HEK293 (cell line): ENCODE data around the gene CORO1C.

Experiments
- CTCF ChIA-PET: fragments of 350-600 bp; formaldehyde crosslinking; extraction: SDS; loops from one replicate; lab custom pipeline; 2021; ENCODE audit warnings: antibody characterized with exemption; lab: Yijun Ruan, JAX
- POLR2A ChIA-PET: fragments of 300-600 bp; formaldehyde crosslinking; extraction: SDS; loops from one replicate; lab custom pipeline; 2020; ENCODE audit warnings: antibody characterized with exemption, inconsistent platforms; lab: Yijun Ruan, JAX
- H3K27ac ChIP-seq: fragments of 200-500 bp; sonication (Bioruptor generic); 2 replicates; pipeline ENCODE4 v1.5.1; 2014; ENCODE audit warnings: low read depth, low read length, control low read depth, inconsistent platforms; ENCODE audit errors: extremely low read depth
- H3K36me3 ChIP-seq, 2 experiments: fragments of 200-500 bp in 1 of 2; sonication (Bioruptor generic) in 1 of 2; 1 replicate in 1 of 2; 2 replicates in 1 of 2; pipeline ENCODE4 v1.5.1; 2014 to 2017; ENCODE audit warnings: inconsistent platforms in 2 of 2, low read length in 2 of 2; ENCODE audit not compliant: control insufficient read depth in 2 of 2, insufficient read depth in 1 of 2
- H3K4me1 ChIP-seq: fragments of 200-500 bp; sonication (Bioruptor generic); 2 replicates; pipeline ENCODE4 v1.5.1; 2014; ENCODE audit warnings: mild to moderate bottlenecking, low read length, inconsistent platforms; ENCODE audit not compliant: control insufficient read depth, insufficient read depth
- H3K4me3 ChIP-seq: 2 replicates; pipeline ENCODE4 v1.5.1; 2011; ENCODE audit warnings: low read depth, mild to moderate bottlenecking, control low read depth, low read length, moderate library complexity
- H3K9me3 ChIP-seq: fragments of 200-500 bp; sonication (Bioruptor generic); 2 replicates; pipeline ENCODE4 v1.5.1; 2014; ENCODE audit warnings: low read depth, low read length, inconsistent platforms; ENCODE audit not compliant: control insufficient read depth, insufficient read depth
- CTCF ChIP-seq: fragments of 450-650 bp; formaldehyde crosslinking; IDR thresholded peaks from 2 replicates; pipeline ENCODE4 v1.5.1; 2016; ENCODE audit warnings: missing biosample characterization, missing genetic modification characterization
- HIC1 ChIP-seq: fragments of 450-650 bp; formaldehyde crosslinking; IDR thresholded peaks from 2 replicates; pipeline ENCODE4 v1.5.1; 2016; ENCODE audit warnings: missing biosample characterization, missing genetic modification characterization
- INSM2 ChIP-seq: fragments of 450-650 bp; formaldehyde crosslinking; IDR thresholded peaks from 2 replicates; pipeline ENCODE4 v1.5.1; 2016; ENCODE audit warnings: missing biosample characterization, missing genetic modification characterization
- KLF16 ChIP-seq: fragments of 450-650 bp; formaldehyde crosslinking; IDR thresholded peaks from 2 replicates; pipeline ENCODE4 v1.5.1; 2017; ENCODE audit warnings: missing biosample characterization, missing genetic modification characterization
- KLF17 ChIP-seq: fragments of 450-650 bp; formaldehyde crosslinking; IDR thresholded peaks from 2 replicates; pipeline ENCODE4 v1.5.1; 2016; ENCODE audit warnings: missing biosample characterization, missing genetic modification characterization
- SP7 ChIP-seq: fragments of 450-650 bp; formaldehyde crosslinking; IDR thresholded peaks from 2 replicates; pipeline ENCODE4 v1.5.1; 2016; ENCODE audit warnings: missing biosample characterization, missing genetic modification characterization
- ZBTB17 ChIP-seq: fragments of 450-650 bp; formaldehyde crosslinking; IDR thresholded peaks from 2 replicates; pipeline ENCODE4 v1.5.1; 2016; ENCODE audit warnings: missing biosample characterization, missing genetic modification characterization
- ZEB2 ChIP-seq: fragments of 450-650 bp; formaldehyde crosslinking; IDR thresholded peaks from 2 replicates; pipeline ENCODE4 v1.5.1; 2016; ENCODE audit warnings: missing biosample characterization, missing genetic modification characterization
- ZNF174 ChIP-seq: fragments of 450-650 bp; formaldehyde crosslinking; IDR thresholded peaks from 2 replicates; pipeline ENCODE4 v1.5.0; 2017; ENCODE audit warnings: missing biosample characterization, mild to moderate bottlenecking, missing genetic modification characterization
- ZNF24 ChIP-seq: fragments of 450-650 bp; formaldehyde crosslinking; IDR thresholded peaks from 2 replicates; pipeline ENCODE4 v1.5.1; 2016; ENCODE audit warnings: missing biosample characterization, missing genetic modification characterization
- ZNF311 ChIP-seq: fragments of 450-650 bp; formaldehyde crosslinking; IDR thresholded peaks from 2 replicates; pipeline ENCODE4 v1.5.1; 2017; ENCODE audit warnings: missing biosample characterization, missing genetic modification characterization, borderline replicate concordance
- ZNF350 ChIP-seq: fragments of 450-650 bp; formaldehyde crosslinking; IDR thresholded peaks from 2 replicates; pipeline ENCODE4 v1.5.0; 2017; ENCODE audit warnings: missing biosample characterization, mild to moderate bottlenecking, missing genetic modification characterization
- ZNF362 ChIP-seq: fragments of 450-650 bp; formaldehyde crosslinking; IDR thresholded peaks from 2 replicates; pipeline ENCODE4 v1.5.1; 2016; ENCODE audit warnings: missing biosample characterization, missing genetic modification characterization
- ZNF366 ChIP-seq: fragments of 450-650 bp; formaldehyde crosslinking; conservative IDR thresholded peaks from 2 replicates; pipeline ENCODE4 v1.5.1; 2016; ENCODE audit warnings: missing biosample characterization, missing genetic modification characterization
- ZNF664 ChIP-seq: fragments of 450-650 bp; formaldehyde crosslinking; IDR thresholded peaks from 2 replicates; pipeline ENCODE4 v1.5.1; 2016; ENCODE audit warnings: missing biosample characterization, missing genetic modification characterization

The CORO1C gene

GRCh38 chr12:108720757-108721514, 10.4 kb downstream of the CORO1C start (continued):
- no peak for TF ChIP-seq INSM2
- TF ChIP-seq KLF17 (tag by site-specific recombination): peak; percentile 68; the same call in 1 of the 2 replicates
- TF ChIP-seq ZEB2 (tag by site-specific recombination): 0 out of 2 replicates have a peak, but pooled peaks have one; percentile 41
- TF ChIP-seq ZNF174 (tag by site-specific recombination): no peak
- TF ChIP-seq ZNF311 (tag by site-specific recombination): no peak
- TF ChIP-seq ZNF366: peak; percentile 53; the same call in 1 of the 2 replicates
- no peak for TF ChIP-seq ZNF350 (tag by site-specific recombination)
- peak; percentile 78 for TF ChIP-seq SP7 (tag by site-specific recombination)
- TF ChIP-seq ZNF24 (tag by site-specific recombination): no peak
- no peak for TF ChIP-seq KLF16 (tag by site-specific recombination)
- 0 out of 2 replicates have a peak, but pooled peaks have one; percentile 35 for TF ChIP-seq HIC1 (tag by site-specific recombination)
- TF ChIP-seq ZNF664 (tag by site-specific recombination): peak; percentile 97

GRCh38 chr12:108717243-108717642, 14.1 kb downstream of the CORO1C start:
- CTCF ChIA-PET: interaction anchor here (0.5 to 1.4 kb wide), 3 partner anchors 12 to 99 kb away, joined by 3 to 4 read pairs (median 3); no protein-coding TSS in a partner anchor
- H3K9me3 ChIP-seq: no peaks in the 10 kb centered on the region
- peaks cover 20% of the 10 kb centered on the region for H3K4me1 ChIP-seq
- 0 out of 2 replicates have a peak, but pooled peaks have one; percentile 28 for TF ChIP-seq ZBTB17
- TF ChIP-seq ZNF362 (tag by site-specific recombination): no peak
- TF ChIP-seq CTCF (tag by site-specific recombination): no peak
- no peaks in the 10 kb centered on the region for H3K36me3 ChIP-seq
- H3K4me3 ChIP-seq: no peak overlapping the region
- POLR2A ChIA-PET: interaction anchor here (1.4 to 1.7 kb wide), 2 partner anchors 13 to 15 kb away, joined by 4 to 10 read pairs; no protein-coding TSS in a partner anchor
- no peak overlapping the region for H3K27ac ChIP-seq
